ENCODE results near the gene MB.

Gene MB

GRCh38 chr22:35577799-35578659 lies 39.1 kb downstream of the MB start:
- ATAC-seq: no peak
- TF ChIP-seq OSR1 (CRISPR knock-in tag; IDR thresholded peaks at IDR 0.05) (no peak), TSHZ2 (CRISPR knock-in tag; IDR thresholded peaks at IDR 0.05) (no peak), ZNF8 (CRISPR knock-in tag; IDR thresholded peaks at IDR 0.05) (no peak), ISL1 (CRISPR knock-in tag; IDR thresholded peaks at IDR 0.05) (no peak), ARNTL (CRISPR knock-in tag; IDR thresholded peaks at IDR 0.05; ENCODE audit: borderline replicate concordance, low read depth) (no peak), ZFP30 (CRISPR knock-in tag; IDR thresholded peaks at IDR 0.05) (no peak), SNAI2 (CRISPR knock-in tag; IDR thresholded peaks at IDR 0.05) (no peak)

GRCh38 chr22:35576671-35577070 lies 40.5 kb downstream of the MB start:
- TF ChIP-seq ZC3H10 (CRISPR knock-in tag; IDR thresholded peaks at IDR 0.05): no peak
- no peak for TF ChIP-seq ZNF565 (CRISPR knock-in tag; conservative IDR thresholded peaks at IDR 0.05; ENCODE audit: low read depth)
- ATAC-seq: no peak

GRCh38 chr22:35575116-35575748 lies 41.9 kb downstream of the MB start:
- ATAC-seq: no peak; the same call in 2 of the 3 replicates

More at GRCh38 chr22:35575116-35575748, 41.9 kb downstream of the MB start:
- no peak for TF ChIP-seq SNAI2 (CRISPR knock-in tag; IDR thresholded peaks at IDR 0.05)
- TF ChIP-seq TOX (CRISPR knock-in tag; IDR thresholded peaks at IDR 0.05; ENCODE audit: borderline replicate concordance): no peak
- no peak for TF ChIP-seq ZC3H10 (CRISPR knock-in tag; IDR thresholded peaks at IDR 0.05)
- TF ChIP-seq TCF4 (CRISPR knock-in tag; IDR thresholded peaks at IDR 0.05; ENCODE audit: borderline replicate concordance): no peak
- TF ChIP-seq PPARA (CRISPR knock-in tag; IDR thresholded peaks at IDR 0.05; ENCODE audit: borderline replicate concordance): no peak
- no peak for TF ChIP-seq ESRRG (CRISPR knock-in tag; IDR thresholded peaks at IDR 0.05)
- TF ChIP-seq TSHZ2 (CRISPR knock-in tag; IDR thresholded peaks at IDR 0.05): no peak
- no peak for TF ChIP-seq ZFP3 (CRISPR knock-in tag; IDR thresholded peaks at IDR 0.05)
- no peak for TF ChIP-seq RARB (CRISPR knock-in tag; IDR thresholded peaks at IDR 0.05)
- no peak for TF ChIP-seq ISL1 (CRISPR knock-in tag; IDR thresholded peaks at IDR 0.05)
- TF ChIP-seq ZNF8 (CRISPR knock-in tag; IDR thresholded peaks at IDR 0.05): no peak
- TF ChIP-seq PATZ1 (CRISPR knock-in tag; IDR thresholded peaks at IDR 0.05; ENCODE audit: borderline replicate concordance): no peak
- TF ChIP-seq ZFP30 (CRISPR knock-in tag; IDR thresholded peaks at IDR 0.05): no peak
- no peak for TF ChIP-seq BACH2 (CRISPR knock-in tag; IDR thresholded peaks at IDR 0.05; ENCODE audit: borderline replicate concordance)
- no peak for TF ChIP-seq ZNF565 (CRISPR knock-in tag; conservative IDR thresholded peaks at IDR 0.05; ENCODE audit: low read depth)
- TF ChIP-seq CSDC2 (CRISPR knock-in tag; IDR thresholded peaks at IDR 0.05): no peak
- no peak for TF ChIP-seq POU6F1 (CRISPR knock-in tag; IDR thresholded peaks at IDR 0.05; ENCODE audit: borderline replicate concordance, low read depth)
- TF ChIP-seq ARNTL (CRISPR knock-in tag; IDR thresholded peaks at IDR 0.05; ENCODE audit: borderline replicate concordance, low read depth): no peak

All from SK-N-SH treated with all-trans-retinoic acid at 6 μM for 48 hours (cell line).